Keratinocyte (primary cell): Measurements from ENCODE around the gene CTIF.

Experiments
- CTCF ChIP-seq, 3 experiments: IDR thresholded peaks in 1 of 3; conservative IDR thresholded peaks in 1 of 3; optimal IDR thresholded peaks in 1 of 3; 2 replicates in 2 of 3; 3 replicates in 1 of 3; pipeline versions ENCODE3 to v1.5.1; 2011; ENCODE audit warnings: low read length in 3 of 3, mild to moderate bottlenecking in 3 of 3, moderate library complexity in 2 of 3, control low read depth in 1 of 3, inconsistent platforms in 1 of 3; ENCODE audit not compliant: insufficient read depth in 2 of 3; ENCODE audit errors: extremely low read depth in 1 of 3
- EZH2 ChIP-seq: IDR thresholded peaks from one replicate; pipeline ENCODE4 v1.6.1; 2012; ENCODE audit warnings: inconsistent platforms, mild to moderate bottlenecking, low read length, moderate library complexity

- TF ChIP-seq CTCF (optimal IDR thresholded peaks at IDR 0.05 in 1 of 3, IDR thresholded peaks at IDR 0.05 in 1 of 3, conservative IDR thresholded peaks at IDR 0.05 in 1 of 3; ENCODE audit: extremely low read depth in 1 of 3, insufficient read depth in 2 of 3, low read length in 3 of 3), result no peak
- no peak for TF ChIP-seq EZH2
Observed at GRCh38 chr18:48821845-48822244, 283.0 kb downstream of the CTIF start.
